Mucosa of descending colon (tissue), 3 donors: ENCODE measurements around the gene AGL. TPM values are rescaled to one million over a fixed set of nuclear protein-coding genes. Genes with fewer than 3 reads are reported as not detected.

Experiments
- ATAC-seq: fragments of 200-7000 bp; cut with Tn5 transposase; one replicate; pipeline ENCODE4 v1.9.1; 2020; ENCODE audit warnings: mild to moderate bottlenecking, moderate library complexity
- DNase-seq, 3 donors: peaks; one replicate each; pipeline ENCODE4 v3.0.0-alpha.2; 2020
- H3K36me3 ChIP-seq: fragments of 200-600 bp; one replicate; pipeline ENCODE4 v1.8.0; 2021; ENCODE audit warnings: low read depth, mild to moderate bottlenecking
- H3K4me1 ChIP-seq: fragments of 200-600 bp; one replicate; pipeline ENCODE4 v1.8.0; 2021; ENCODE audit warnings: low read depth, mild to moderate bottlenecking
- H3K4me3 ChIP-seq: fragments of 200-600 bp; one replicate; pipeline ENCODE4 v1.8.0; 2021; ENCODE audit warnings: mild to moderate bottlenecking
- H3K9me3 ChIP-seq: fragments of 200-600 bp; one replicate; pipeline ENCODE4 v1.8.0; 2021; ENCODE audit warnings: mild to moderate bottlenecking
- intact Hi-C, 2 donors: fragments of 100-400 bp; cut with DNase I in 1 of 2; cut with micrococcal nuclease in 1 of 2; formaldehyde crosslinking; loops; one replicate each; pipeline versions ENCODE4 v1.11.0 to v1.11.1; 2022; cut with DNase I, micrococcal nuclease
- total RNA-seq, 3 donors: library from RNA; stranded (reverse); fragmentation: NEBNext Ultra II Directional in 2 of 3; extraction: Animal tissue kit (Norgen Biotek cat#: 25700) in 2 of 3; gene quantifications; one replicate each; pipeline versions ENCODE4 v1.2.1 to v1.2.4, GENCODE V29; 2021 to 2023
- TF ChIP-seq, protein P1 (sequence below): fragments of 200-600 bp; IDR thresholded peaks from one replicate; pipeline ENCODE4 v1.8.0; 2022; ENCODE audit warnings: antibody characterized with exemption, mild to moderate bottlenecking
- donor health status: DM: no; HTN: no; CAD: no; lungs with moderate emphysema.
- donor health status: DM: no; HTN: no; CAD: no.
- donor health status: DM: no; HTN: yes; CAD: no.

AGL gene
- total RNA-seq, 3 donors from 2014 or later = 24.6 to 28.2 (median 27.5) TPM

- Histone ChIP-seq H3K4me3 (no peak overlapping the region), H3K4me1 (no peaks in the 10 kb centered on the region), H3K36me3 (no peaks in the 10 kb centered on the region), H3K9me3 (no peaks in the 10 kb centered on the region)
- DNase-seq (no peak), ATAC-seq (no peak)
- intact Hi-C loops = no loop called here
- TF ChIP-seq, protein P1, sequence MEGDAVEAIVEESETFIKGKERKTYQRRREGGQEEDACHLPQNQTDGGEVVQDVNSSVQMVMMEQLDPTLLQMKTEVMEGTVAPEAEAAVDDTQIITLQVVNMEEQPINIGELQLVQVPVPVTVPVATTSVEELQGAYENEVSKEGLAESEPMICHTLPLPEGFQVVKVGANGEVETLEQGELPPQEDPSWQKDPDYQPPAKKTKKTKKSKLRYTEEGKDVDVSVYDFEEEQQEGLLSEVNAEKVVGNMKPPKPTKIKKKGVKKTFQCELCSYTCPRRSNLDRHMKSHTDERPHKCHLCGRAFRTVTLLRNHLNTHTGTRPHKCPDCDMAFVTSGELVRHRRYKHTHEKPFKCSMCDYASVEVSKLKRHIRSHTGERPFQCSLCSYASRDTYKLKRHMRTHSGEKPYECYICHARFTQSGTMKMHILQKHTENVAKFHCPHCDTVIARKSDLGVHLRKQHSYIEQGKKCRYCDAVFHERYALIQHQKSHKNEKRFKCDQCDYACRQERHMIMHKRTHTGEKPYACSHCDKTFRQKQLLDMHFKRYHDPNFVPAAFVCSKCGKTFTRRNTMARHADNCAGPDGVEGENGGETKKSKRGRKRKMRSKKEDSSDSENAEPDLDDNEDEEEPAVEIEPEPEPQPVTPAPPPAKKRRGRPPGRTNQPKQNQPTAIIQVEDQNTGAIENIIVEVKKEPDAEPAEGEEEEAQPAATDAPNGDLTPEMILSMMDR = no peak
These were observed 19.1 kb downstream of the AGL start for GRCh38 chr1:99869304-99869703.

DNA sequence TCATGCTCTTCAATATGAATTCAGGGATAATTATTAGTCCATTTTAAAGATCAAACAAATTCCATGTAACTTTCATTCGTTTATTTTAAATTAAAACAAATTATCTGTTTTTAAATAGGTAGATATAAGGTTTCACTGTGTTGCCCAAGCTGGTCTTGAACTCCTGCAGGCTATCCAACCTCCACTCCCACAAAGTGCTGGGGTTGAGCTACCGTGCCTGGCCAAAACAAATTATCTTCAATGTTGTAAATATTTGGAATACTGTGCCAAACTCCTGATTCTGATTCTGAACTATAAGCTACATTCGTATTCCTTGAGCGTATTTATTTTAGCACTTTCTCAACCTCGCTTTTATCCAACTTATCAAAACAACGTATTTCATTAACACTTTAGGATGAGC is 19.6 kb downstream of the AGL start:
- no peak for DNase-seq
- ATAC-seq = no peak
- Histone ChIP-seq H3K36me3 (no peaks in the 10 kb centered on the region), H3K4me3 (no peak overlapping the region), H3K9me3 (no peaks in the 10 kb centered on the region), H3K4me1 (no peaks in the 10 kb centered on the region)
- intact Hi-C loops = no loop called here
- TF ChIP-seq, protein P1 = no peak

DNA sequence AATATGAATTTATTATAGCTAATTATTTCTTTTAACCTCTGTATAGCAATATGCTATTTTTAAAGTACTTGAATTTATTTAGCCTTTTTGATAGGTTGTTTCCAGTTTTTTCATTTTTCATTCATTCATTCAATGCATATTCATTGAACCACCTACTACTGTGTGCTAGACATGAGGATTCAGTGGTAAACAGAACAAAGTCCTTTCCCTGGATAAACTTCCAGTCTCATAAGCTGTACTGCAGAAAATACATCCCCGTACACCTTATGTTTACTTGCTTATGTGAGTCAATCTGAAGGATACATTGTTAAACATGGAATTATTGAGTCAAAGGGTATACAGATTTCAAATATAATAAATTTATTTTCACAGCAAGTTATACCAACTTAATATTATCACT is 21.9 kb downstream of the AGL start:
- H3K4me3 ChIP-seq = no peak overlapping the region
- DNase-seq (no peak), ATAC-seq (no peak)
- H3K36me3 ChIP-seq = no peaks in the 10 kb centered on the region
- H3K4me1 ChIP-seq = no peaks in the 10 kb centered on the region
- intact Hi-C loops = no loop called here
- TF ChIP-seq, protein P1 = no peak
- H3K9me3 ChIP-seq = no peaks in the 10 kb centered on the region

DNA sequence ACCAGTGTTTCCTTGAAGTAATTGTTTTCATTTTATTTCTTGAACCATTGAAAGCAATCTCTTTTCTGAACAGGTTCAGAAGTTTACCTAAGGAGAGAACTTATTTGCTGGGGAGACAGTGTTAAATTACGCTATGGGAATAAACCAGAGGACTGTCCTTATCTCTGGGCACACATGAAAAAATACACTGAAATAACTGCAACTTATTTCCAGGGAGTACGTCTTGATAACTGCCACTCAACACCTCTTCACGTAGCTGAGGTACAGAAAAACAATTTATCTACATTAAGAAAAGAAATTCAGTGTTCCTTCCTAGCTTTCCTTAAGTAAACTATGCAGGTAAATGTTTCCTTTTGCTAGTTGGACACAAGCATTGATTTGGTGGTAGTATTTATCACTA is 27.4 kb downstream of the AGL start:
- H3K4me1 ChIP-seq = no peaks in the 10 kb centered on the region
- no peaks in the 10 kb centered on the region for H3K9me3 ChIP-seq
- no peak overlapping the region for H3K4me3 ChIP-seq
- H3K36me3 ChIP-seq = no peaks in the 10 kb centered on the region
- intact Hi-C loops = no loop called here
- TF ChIP-seq, protein P1 = no peak
- no peak for DNase-seq
- ATAC-seq = no peak

DNA sequence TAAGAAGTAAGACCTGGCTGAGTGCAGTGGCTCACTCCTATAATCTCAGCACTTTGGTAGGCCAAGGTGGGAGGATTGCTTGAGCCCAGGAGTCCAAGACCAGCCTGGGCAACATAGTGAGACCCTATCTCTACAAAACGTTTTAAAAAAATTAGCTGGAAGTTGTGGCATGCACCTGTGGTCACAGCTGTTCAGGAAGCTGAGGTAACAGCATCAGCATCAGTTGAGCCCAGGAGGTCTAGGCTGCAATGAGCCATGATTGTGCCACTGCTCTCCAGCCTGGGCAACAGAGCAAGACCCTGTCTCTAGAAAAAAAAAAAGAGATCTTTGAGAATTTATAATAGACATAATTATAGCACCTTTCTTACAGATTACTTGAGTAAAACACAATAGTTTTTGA is 36.0 kb downstream of the AGL start:
- H3K4me3 ChIP-seq = no peak overlapping the region
- H3K4me1 ChIP-seq = no peaks in the 10 kb centered on the region
- no peaks in the 10 kb centered on the region for H3K36me3 ChIP-seq
- no peaks in the 10 kb centered on the region for H3K9me3 ChIP-seq
- DNase-seq (no peak), ATAC-seq (no peak)
- intact Hi-C loops = no loop called here
- TF ChIP-seq, protein P1 = no peak

DNA sequence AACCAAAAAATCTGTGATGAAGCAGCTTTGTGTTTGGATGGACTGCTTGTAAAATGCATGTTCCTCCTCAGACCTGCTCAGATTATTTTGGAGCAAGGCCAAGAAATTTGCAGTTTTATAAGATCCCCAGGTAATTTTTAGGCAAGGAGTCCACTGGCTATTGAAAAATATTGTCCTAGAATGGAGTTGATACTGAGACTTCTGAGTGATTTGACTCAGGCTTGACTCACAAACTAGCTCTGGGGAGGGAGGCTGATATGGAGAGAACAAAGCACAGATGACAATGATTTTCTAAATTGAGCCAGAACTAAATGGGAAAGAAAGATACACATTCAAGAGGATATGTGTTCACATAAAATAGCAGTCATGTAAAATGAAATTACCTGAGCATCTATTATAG is 36.7 kb downstream of the AGL start:
- Histone ChIP-seq H3K36me3 (no peaks in the 10 kb centered on the region), H3K9me3 (no peaks in the 10 kb centered on the region), H3K4me3 (no peak overlapping the region), H3K4me1 (no peaks in the 10 kb centered on the region)
- ATAC-seq (no peak), DNase-seq (no peak)
- TF ChIP-seq, protein P1 = no peak
- intact Hi-C loops = no loop called here
